HL-60/S4 (cell line): ENCODE data around the gene PALS2.

Experiments
- in situ Hi-C: fragments of 300-500 bp; cut with MboI; formaldehyde crosslinking; loops from 2 replicates; pipeline ENCODE4 v1.14.3; 2022; ENCODE audit warnings: low sequenced_read_pairs

PALS2 gene

GRCh38 chr7:24572997-24573553 lies at the start of gene PALS2:
PALS2 (plus strand) TSS chr7:24573452; CDS start chr7:24623668, 50,216 bp downstream.
- in situ Hi-C loops: no loop called here

DNA sequence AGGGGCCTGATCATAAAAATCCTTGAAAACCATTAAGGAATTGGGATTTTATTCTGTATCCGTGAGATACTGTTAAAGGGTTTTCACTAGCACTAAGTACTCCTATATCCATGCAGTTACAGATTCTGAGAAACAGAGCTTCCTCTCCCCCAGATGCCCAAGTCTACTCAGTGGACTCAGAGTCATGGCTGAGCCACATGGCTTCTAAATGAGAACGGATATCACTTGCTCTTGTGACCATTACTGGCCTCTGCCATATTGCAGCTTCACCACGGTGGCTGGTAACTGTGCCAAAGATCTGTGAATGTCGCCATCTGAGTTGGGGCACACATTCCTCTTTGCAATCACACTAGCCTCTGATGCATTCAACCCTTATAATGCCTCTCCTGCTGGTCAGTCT lies 42.0 kb upstream of the PALS2 start:
- in situ Hi-C loops: no loop called here

- in situ Hi-C loops: no loop called here
Measured at GRCh38 chr7:24536682-24537081, 36.6 kb upstream of the PALS2 start.

GRCh38 chr7:24540956-24541355 lies 32.3 kb upstream of the PALS2 start:
- in situ Hi-C loops: no loop called here

DNA sequence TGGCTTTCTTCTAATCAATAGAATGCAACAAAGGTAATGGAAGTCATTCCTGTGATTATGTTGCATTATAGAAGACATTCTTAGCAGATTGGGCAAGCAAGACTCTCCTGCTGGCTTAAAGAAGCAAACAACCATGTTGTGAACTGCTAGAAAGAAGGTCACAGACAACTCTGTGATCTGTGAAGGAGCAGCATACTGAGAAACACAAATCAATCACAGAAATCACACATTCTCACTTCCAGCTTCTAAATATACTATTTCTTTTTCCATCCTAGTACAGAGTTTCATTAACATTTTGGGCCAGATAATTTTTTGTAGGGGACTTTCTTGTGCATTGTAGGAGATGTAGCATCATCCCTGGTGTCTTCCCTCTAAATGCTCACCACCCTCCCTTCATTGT lies 28.0 kb upstream of the PALS2 start:
- in situ Hi-C loops: no loop called here

GRCh38 chr7:24548390-24548789 lies 24.9 kb upstream of the PALS2 start:
- in situ Hi-C loops: no loop called here

GRCh38 chr7:24549991-24550390 lies 23.3 kb upstream of the PALS2 start:
- in situ Hi-C loops: no loop called here

DNA sequence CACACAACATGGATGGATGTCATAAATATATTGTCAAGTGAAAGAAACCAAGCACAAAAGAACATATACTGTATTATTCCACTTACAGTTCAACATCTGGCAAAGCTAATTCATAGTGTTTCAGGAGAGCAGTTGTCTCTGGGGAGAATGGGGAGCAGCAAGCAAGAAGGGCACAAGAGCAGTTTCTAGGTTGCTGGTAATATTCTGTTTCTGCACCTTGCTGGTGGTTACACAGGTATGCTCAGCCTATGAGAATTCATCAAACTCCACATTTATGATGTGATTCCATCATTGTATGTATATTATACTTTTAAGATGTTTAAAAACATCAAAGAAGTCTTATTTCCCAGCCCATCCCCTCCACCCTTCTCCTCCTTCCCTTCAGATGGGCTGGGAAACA lies 18.1 kb upstream of the PALS2 start:
- in situ Hi-C loops: no loop called here

DNA sequence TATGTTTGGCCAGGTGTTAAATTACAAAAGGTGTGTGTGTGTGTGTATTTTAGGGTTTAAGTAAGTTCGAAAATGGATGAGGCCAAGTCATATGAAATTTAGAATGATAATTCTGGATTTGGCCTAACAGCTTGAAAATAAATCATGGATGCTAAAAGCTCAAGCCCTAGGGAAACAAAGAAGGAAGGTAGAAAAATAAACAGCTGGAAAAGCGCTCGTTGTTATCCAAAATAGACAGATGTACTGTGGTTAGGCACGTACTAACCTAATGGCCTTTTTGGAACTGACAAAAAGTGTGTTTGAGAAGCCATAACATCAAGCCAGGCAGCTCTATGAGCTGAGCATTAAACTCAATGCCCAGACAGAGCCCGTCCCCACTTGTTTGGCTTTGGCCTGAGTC lies 17.5 kb upstream of the PALS2 start:
- in situ Hi-C loops: no loop called here

DNA sequence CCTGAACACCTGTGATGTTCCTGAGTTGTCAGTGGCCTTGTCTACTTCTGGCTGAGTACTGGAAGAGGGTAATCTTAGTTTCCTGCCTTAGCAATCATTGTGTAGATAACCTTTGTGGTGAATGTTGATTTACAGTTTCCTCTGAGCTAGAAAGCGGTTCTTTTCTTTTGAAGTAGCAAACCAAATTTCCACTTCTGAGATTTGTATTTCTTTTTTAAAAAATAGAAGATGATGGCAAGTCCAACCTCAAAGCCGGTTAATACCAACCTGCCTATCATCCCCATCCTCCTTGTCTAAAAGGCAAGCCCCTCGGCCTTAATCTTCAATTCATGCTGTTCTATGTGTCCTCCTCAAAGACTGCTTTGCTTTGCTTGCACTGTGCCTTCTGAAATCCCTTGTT lies 12.5 kb upstream of the PALS2 start:
- in situ Hi-C loops: no loop called here

- in situ Hi-C loops: no loop called here
Measured at GRCh38 chr7:24566274-24566673, 7.0 kb upstream of the PALS2 start.

- in situ Hi-C loops: no loop called here
Measured at GRCh38 chr7:24570983-24571382, 2.3 kb upstream of the PALS2 start.

DNA sequence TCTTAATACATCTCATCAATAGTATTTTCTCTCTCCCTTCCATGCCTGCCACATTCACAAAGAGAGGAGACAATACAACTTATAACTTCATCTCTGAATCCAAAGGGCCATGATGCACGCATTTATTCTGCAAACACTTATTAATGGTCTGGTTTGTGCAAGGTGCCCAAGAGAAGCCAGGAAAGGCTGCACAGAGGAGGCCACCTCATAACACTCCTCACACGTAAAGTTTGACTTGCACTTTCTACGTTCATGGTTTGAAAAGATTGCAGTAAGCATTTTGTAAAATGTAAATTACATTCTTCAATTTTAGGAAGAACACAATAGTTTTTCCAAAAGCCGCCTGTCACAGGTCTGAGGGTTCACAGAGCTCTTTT lies 1.2 kb upstream of the PALS2 start:
- in situ Hi-C loops: no loop called here

DNA sequence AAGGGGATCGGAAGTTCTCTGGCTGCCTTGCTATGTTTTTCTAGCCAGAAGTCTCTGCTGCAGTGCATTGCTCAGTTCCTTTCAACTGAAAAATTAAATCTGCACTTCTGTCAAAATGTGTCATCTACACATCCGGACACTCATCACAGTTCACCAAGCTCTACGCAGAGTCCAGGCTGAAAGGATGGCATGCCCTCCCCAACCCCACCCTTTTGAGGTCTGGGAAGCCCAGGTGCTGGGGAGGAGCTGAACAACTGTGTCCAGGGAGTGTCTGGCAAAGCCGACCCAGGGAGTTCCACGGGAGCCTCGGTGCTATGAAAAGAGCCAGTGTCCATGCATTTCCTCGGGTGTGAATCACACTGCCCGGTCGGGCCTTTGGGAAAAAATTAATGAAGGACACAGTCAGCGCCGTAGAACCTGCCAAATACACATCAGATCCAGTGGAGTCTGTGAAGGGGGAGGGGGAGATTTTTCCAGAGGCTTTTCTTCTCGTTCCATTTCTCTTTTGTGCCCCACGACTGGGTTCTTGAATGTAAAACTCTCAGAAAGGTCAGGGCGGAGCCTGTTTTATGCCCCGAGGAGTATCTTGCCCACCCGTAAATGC lies 757 bp upstream of the PALS2 start:
- in situ Hi-C loops: no loop called here

- in situ Hi-C loops: no loop called here
Measured at GRCh38 chr7:24573554-24574338, 494 bp downstream of the PALS2 start.

DNA sequence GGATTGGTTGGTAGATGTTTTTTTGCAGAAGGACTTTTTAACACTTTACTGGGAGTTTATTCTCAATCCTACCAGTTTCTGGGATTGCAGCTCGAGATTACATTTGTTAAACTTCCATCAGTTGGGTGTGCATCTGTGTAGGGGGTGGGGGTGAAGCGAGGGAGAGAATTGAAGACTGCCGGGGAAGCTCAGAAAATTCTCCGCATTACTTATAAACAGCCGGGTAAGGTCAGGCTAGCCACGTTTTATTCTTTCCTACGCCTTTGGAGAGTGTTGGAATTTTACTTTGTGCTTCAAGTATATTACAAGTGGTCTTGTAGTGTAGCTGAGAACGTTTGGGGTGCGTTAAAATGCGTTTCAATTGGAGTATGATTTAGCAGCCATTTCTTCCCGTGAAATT lies 1.1 kb downstream of the PALS2 start:
- in situ Hi-C loops: no loop called here

DNA sequence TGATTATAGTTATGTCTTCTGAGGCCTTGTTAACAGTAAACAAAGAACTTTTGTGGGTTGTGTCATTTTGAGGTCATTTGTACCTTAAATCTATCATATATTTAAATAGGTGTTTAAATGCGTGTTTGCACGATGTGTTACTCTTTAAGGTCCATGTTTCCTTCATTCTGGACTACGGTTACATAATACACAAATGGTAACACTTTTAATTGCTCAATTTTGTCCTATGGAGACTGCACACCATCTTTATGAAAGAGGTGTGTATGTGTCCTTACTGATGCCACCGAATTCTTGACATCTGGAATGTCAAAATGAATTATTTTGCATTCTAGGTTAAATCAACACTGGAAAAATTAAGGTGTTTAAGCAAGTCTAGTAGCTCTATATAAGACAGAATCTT lies 1.7 kb downstream of the PALS2 start:
- in situ Hi-C loops: no loop called here

DNA sequence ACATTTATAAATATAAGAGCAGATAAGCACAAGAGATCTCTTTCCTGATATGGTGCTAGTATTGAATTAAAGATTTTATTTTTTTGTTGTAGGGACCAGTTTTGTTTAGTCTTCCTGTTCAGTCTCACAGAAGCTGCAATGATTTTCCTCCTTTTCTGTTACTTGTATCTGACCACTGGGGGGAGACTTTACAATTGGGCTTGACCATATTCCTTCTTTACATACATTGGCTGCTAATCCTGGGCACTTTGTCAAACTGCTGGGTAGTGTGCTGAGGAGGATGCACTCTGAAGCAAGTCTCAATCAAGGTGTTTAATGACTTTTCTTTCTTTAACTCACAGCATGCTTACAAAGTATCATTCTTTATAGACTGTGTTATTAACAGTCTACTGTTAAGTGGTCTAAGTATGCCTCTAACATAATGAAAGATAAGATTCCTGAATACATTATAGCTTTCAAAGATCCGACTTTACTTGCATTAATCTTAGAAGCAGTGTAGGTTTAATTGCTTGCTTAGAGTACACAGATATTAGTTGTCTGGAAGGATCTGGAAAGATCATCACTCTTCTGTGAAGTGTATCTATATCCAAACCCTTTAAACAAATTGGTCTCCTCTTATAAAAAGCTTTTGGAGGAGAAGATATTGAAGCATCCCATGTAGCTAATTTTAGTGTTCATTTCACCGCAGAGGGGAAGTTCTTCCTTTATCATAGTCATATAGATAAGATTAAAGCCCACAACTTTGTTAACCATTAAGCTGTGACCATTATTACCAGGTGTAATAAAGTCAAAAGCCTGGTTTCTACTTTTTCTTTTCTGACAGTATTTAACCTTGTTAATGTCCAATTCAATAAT lies 3.1 kb downstream of the PALS2 start:
- in situ Hi-C loops: no loop called here

DNA sequence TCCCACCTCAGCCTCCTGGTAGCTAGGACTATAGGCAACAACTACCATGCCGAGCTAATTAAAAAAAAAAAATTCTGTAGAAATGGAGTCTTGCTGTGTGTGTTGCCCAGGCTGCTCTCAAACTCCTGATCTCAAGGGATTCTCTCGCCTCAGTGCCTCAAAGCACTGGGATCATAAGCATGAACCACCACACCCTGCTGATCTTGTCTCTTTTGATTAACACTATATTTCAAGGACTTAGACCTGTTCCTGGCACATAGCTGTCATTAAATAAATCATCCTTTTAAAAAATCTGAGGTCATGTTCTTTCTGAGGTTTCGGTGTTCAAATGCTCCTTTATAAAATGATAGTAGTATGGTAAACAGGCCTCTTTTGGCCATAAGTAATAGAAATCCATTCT lies 4.8 kb downstream of the PALS2 start:
- in situ Hi-C loops: no loop called here

DNA sequence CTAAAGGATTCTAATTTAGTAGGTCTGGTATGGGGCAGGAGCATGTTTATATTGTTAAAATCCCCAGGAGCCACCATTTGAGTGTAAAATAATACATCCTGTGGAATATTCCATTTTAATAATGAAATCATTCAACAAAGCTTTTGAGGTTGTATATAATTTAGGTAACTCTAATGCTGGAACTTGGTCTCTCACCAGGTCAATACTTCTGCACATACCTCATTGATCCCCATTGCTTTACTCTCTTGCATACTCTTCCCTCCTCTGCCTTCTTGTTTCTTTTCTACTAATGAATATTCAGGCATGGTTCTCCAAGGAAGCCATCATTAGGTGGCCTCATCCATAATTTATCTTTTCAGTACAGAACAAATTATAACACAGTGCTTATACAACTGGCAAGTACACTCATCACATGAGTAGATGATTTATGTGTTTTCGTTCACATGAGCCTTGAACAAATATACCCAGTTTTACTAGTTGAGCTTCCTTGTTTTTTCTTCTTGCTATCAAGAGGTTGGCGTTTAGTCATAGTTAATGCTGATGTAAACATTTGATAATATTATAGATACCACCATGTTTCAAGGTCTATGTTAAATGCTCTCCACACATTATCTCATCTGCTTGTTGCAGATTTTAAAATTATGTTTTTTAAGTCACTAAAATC lies 7.2 kb downstream of the PALS2 start:
- in situ Hi-C loops: no loop called here

DNA sequence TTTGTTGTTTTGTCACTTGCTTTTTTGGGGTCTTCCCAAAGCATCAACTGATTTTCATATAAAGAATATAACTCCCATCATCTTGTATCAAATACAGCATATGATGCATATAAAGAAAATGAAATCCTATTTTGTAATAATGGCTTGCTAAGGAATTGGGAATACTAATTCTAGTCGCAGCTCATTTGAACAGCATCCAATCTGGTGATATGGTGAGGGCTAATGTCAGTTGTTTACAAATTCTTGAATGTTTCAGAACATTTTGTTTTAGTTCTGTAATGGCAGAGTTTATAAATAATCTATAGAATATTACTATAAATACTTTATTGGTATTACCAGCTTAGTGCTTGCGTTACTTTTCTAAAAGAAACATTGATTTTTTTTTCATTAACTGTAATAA lies 8.9 kb downstream of the PALS2 start:
- in situ Hi-C loops: no loop called here
